Erythroblast (primary cell): ENCODE measurements around the gene NABP2.

Source experiments
- GATA1 ChIP-seq: IDR thresholded peaks from 2 replicates; pipeline ENCODE4 v1.6.1; 2011; ENCODE audit warnings: low read depth, mild to moderate bottlenecking, control low read depth, low read length, moderate library complexity
- POLR2A ChIP-seq: IDR thresholded peaks from 2 replicates; pipeline ENCODE4 v1.6.1; 2011; ENCODE audit warnings: mild to moderate bottlenecking, low read length

DNA sequence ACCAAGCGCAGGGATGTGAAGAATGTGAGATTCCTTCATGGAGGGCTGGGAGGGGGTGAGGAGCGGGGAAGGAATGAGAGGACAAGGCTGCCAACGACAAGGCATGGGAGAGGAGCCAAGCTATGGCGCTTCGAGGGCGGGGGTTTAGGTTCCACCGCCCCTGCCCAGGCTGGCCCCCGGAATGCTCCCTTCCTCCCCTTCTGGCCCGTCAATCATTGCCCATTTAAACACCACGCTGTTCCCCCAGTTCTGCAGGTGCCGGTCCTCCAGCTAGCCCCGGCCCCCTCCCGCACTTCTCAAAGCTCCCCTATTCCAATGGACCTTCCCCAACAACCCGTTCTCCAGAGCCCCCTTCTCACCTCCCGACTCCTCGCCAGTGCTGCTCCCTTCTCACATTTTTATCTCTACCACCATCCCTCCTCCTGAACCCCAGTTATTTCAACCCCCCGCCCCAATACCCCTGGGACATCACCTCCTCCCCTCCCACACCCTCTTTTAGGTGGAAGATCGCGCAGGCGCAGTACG is 2.8 kb upstream of the NABP2 start:
- TF ChIP-seq POLR2A (no peak), GATA1 (no peak)
